ENCODE measurements around the gene MAP3K13.
"Not testable (repeated sequence)": the region's sequence is repeated elsewhere in the genome, so short reads cannot be mapped to it uniquely, and the experiment has no call there.

The MAP3K13 gene

GRCh38 chr3:185451432-185451831 lies 88.5 kb downstream of the MAP3K13 start:
- not testable (repeated sequence) for DNase-seq (ENCODE audit: low spot score)

GRCh38 chr3:185457376-185457775 lies 94.4 kb downstream of the MAP3K13 start:
- no peak for DNase-seq (ENCODE audit: low spot score)

GRCh38 chr3:185460309-185460708 lies 97.4 kb downstream of the MAP3K13 start:
- no peak for DNase-seq (ENCODE audit: low spot score)

- DNase-seq (ENCODE audit: low spot score) = peak; percentile 29
Measured at GRCh38 chr3:185460719-185461350, 97.9 kb downstream of the MAP3K13 start.

- no peak for DNase-seq (ENCODE audit: low spot score)
Measured at GRCh38 chr3:185465471-185465870, 102.5 kb downstream of the MAP3K13 start.

GRCh38 chr3:185466123-185466522 lies 103.2 kb downstream of the MAP3K13 start:
- not testable (repeated sequence) for DNase-seq (ENCODE audit: low spot score)

- no peak for DNase-seq (ENCODE audit: low spot score)
Measured at GRCh38 chr3:185469542-185469941, 106.6 kb downstream of the MAP3K13 start.

- DNase-seq (ENCODE audit: low spot score) = no peak
Measured at GRCh38 chr3:185470323-185470722, 107.4 kb downstream of the MAP3K13 start.

- DNase-seq (ENCODE audit: low spot score) = no peak
Measured at GRCh38 chr3:185473290-185473815, 110.4 kb downstream of the MAP3K13 start.

GRCh38 chr3:185474922-185475321 lies 112.0 kb downstream of the MAP3K13 start:
- not testable (repeated sequence) for DNase-seq (ENCODE audit: low spot score)

GRCh38 chr3:185477316-185477715 lies 114.4 kb downstream of the MAP3K13 start:
- no peak for DNase-seq (ENCODE audit: low spot score)

GRCh38 chr3:185479373-185479945 lies 116.5 kb downstream of the MAP3K13 start:
- no peak for DNase-seq (ENCODE audit: low spot score)

- no peak for DNase-seq (ENCODE audit: low spot score)
Measured at GRCh38 chr3:185484296-185484695, 121.4 kb downstream of the MAP3K13 start.

- DNase-seq (ENCODE audit: low spot score) = no peak
Measured at GRCh38 chr3:185486394-185486793, 123.5 kb downstream of the MAP3K13 start.

GRCh38 chr3:185488465-185488864 lies 125.5 kb downstream of the MAP3K13 start:
- no peak for DNase-seq (ENCODE audit: low spot score)

- DNase-seq (ENCODE audit: low spot score) = no peak
Measured at GRCh38 chr3:185489462-185489861, 126.5 kb downstream of the MAP3K13 start.

GRCh38 chr3:185490241-185490640 lies 127.3 kb downstream of the MAP3K13 start:
- no peak for DNase-seq (ENCODE audit: low spot score)

- DNase-seq (ENCODE audit: low spot score) = peak; percentile 99
Measured at GRCh38 chr3:185498503-185499396, 135.8 kb downstream of the MAP3K13 start, which contains the start of gene TMEM41A. TMEM41A (minus strand) TSS chr3:185499035; CDS start chr3:185498961, 74 bp downstream.

- DNase-seq (ENCODE audit: low spot score) = no peak
Measured at GRCh38 chr3:185502987-185503386, 140.1 kb downstream of the MAP3K13 start.

GRCh38 chr3:185503521-185503920 lies 140.6 kb downstream of the MAP3K13 start:
- no peak for DNase-seq (ENCODE audit: low spot score)

GRCh38 chr3:185504636-185505035 lies 141.7 kb downstream of the MAP3K13 start:
- no peak for DNase-seq (ENCODE audit: low spot score)

GRCh38 chr3:185507883-185508282 lies 144.9 kb downstream of the MAP3K13 start:
- DNase-seq (ENCODE audit: low spot score) = no peak
